Measurements from ENCODE around the gene PPIF. TPM values are rescaled to one million over a fixed set of nuclear protein-coding genes. Genes with fewer than 3 reads are reported as not detected.
"Not testable (repeated sequence)": the region's sequence is repeated elsewhere in the genome, so short reads cannot be mapped to it uniquely, and the experiment has no call there.

PPIF gene
- total RNA-seq, 1 donor from 2014 or later: 16.2 TPM

DNA sequence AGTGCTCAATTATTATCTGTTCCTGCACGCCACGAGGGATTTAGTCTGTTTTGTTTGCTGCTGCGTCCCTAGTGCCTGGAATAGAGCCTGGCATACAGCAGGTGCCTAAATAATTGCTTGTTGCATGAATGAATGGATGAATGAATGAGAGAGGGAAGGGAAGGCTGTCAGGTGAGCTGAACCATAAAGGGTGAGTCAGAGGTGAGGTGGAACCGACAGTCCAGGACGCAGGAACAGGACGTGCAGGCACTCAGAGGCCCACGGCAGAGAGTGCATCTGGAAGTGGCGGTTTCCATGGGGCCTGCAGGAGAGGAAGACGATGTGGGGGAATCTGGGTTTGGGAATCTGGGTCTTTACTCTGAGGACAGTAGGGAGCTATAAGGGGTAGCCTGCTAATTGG lies 17.7 kb upstream of the PPIF start:
- Mint-ChIP-seq H3K27ac (ENCODE audit: unreplicated experiment) (no peak overlapping the region), H3K4me1 (ENCODE audit: low read depth) (peaks cover 14% of the 10 kb centered on the region), H3K4me3 (ENCODE audit: unreplicated experiment) (no peak overlapping the region), H3K36me3 (ENCODE audit: low read depth) (peaks cover 2% of the 10 kb centered on the region), H3K27me3 (ENCODE audit: low read depth) (no peaks in the 10 kb centered on the region), H3K9me3 (ENCODE audit: low read depth) (peaks cover 5% of the 10 kb centered on the region)
- DNase-seq (ENCODE audit: low spot score): no peak
- TF ChIP-seq CTCF (IDR thresholded peaks at IDR 0.05): no peak

DNA sequence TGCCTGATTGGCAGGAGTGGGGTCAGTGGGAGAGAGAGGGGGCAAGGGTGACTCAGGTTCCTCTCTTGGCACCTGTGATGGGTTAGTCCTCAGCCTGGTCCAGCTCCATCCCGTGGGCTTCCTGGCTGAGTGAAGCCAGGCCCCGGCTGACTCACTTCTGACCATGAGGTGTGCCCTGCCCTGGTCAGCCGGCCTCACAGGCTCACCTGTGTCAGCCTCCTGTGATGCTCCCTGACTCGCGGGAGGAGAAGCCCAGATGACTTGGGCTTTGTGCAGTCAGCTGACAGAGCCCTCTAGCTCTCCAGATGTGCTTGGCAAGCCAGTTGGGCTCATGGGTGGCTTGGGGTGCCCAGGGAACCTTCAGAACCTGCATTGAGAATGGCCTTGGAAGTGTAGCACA lies 16.0 kb upstream of the PPIF start:
- no peak for TF ChIP-seq CTCF (IDR thresholded peaks at IDR 0.05)
- DNase-seq (ENCODE audit: low spot score): no peak
- Mint-ChIP-seq H3K36me3 (ENCODE audit: low read depth) (peaks cover 2% of the 10 kb centered on the region), H3K27me3 (ENCODE audit: low read depth) (no peaks in the 10 kb centered on the region), H3K9me3 (ENCODE audit: low read depth) (peaks cover 5% of the 10 kb centered on the region), H3K27ac (ENCODE audit: unreplicated experiment) (no peak overlapping the region), H3K4me1 (ENCODE audit: low read depth) (peaks cover 30% of the 10 kb centered on the region), H3K4me3 (ENCODE audit: unreplicated experiment) (no peak overlapping the region)

DNA sequence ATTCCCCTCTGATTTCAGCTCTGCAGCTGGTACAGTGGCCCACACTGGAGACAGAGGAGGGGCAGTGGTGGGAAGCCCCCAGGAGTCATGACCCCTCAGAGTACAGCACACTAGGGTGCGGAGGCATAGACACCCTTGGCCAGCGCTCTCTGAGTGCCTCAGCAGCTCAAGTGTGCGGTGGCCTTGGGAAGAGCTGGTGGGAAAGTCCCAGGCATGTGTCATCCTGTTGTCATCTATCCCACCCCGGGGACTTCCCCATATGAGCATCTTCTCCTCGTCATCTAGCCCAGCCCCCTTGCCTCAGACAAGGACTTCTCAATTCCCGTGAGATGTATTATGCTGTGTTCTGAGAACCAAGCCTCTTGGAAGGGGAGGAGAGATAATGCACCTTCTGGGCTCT lies 15.6 kb upstream of the PPIF start:
- no peak for TF ChIP-seq CTCF (IDR thresholded peaks at IDR 0.05)
- Mint-ChIP-seq H3K36me3 (ENCODE audit: low read depth) (peaks cover 2% of the 10 kb centered on the region), H3K9me3 (ENCODE audit: low read depth) (peaks cover 5% of the 10 kb centered on the region), H3K4me1 (ENCODE audit: low read depth) (peaks cover 34% of the 10 kb centered on the region), H3K27me3 (ENCODE audit: low read depth) (no peaks in the 10 kb centered on the region), H3K4me3 (ENCODE audit: unreplicated experiment) (no peak overlapping the region), H3K27ac (ENCODE audit: unreplicated experiment) (no peak overlapping the region)
- no peak for DNase-seq (ENCODE audit: low spot score)

DNA sequence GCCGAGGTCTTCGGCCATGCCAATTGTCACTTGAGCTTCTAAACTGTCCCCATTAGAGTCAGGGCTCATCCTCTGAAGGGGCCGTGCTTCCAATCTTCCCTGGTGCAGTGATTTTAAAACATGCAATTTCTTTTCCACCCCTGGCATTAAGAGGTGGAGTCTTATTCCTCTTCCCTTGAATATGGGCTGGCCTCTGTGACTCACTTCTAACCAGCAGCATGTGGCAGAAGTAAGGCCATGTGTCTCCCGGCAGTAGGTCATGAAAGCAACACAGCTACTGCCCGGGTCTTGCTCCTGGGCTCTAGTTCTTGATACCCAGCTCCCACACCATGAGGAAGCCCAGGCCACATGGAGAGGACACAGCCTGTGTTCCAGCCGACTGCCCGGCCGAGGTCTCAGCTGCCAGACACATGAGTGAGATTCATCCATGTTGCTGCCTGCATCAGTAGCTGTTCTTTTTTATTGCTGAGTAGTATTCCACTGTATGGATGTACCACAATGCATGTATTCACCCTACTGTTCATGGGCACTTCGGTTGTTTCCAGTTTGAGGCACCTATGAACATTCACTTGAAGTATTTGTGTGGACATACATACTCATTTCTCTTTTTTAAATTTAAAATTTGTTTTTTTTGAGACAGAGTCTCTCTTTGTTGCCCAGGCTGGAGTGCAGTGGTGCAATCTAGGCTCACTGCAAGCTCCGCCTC lies 14.5 kb upstream of the PPIF start:
- H3K27ac Mint-ChIP-seq (ENCODE audit: unreplicated experiment); DNase-seq (ENCODE audit: low spot score); H3K9me3 Mint-ChIP-seq (ENCODE audit: low read depth); H3K27me3 Mint-ChIP-seq (ENCODE audit: low read depth); H3K4me3 Mint-ChIP-seq (ENCODE audit: unreplicated experiment); H3K36me3 Mint-ChIP-seq (ENCODE audit: low read depth): not testable (repeated sequence)
- H3K4me1 Mint-ChIP-seq (ENCODE audit: low read depth): peaks cover 40% of the 10 kb centered on the region

- Mint-ChIP-seq H3K4me3 (ENCODE audit: unreplicated experiment) (no peak overlapping the region), H3K27me3 (ENCODE audit: low read depth) (no peaks in the 10 kb centered on the region), H3K27ac (ENCODE audit: unreplicated experiment) (peak overlapping the region; percentile 32), H3K9me3 (ENCODE audit: low read depth) (peaks cover 5% of the 10 kb centered on the region), H3K36me3 (ENCODE audit: low read depth) (peaks cover 2% of the 10 kb centered on the region), H3K4me1 (ENCODE audit: low read depth) (peaks cover 40% of the 10 kb centered on the region)
- DNase-seq (ENCODE audit: low spot score): no peak
- no peak for TF ChIP-seq CTCF (IDR thresholded peaks at IDR 0.05)
Measured at GRCh38 chr10:79333513-79333912, 13.8 kb upstream of the PPIF start.

- Mint-ChIP-seq H3K9me3 (ENCODE audit: low read depth) (peaks cover 5% of the 10 kb centered on the region), H3K4me3 (ENCODE audit: unreplicated experiment) (no peak overlapping the region), H3K27ac (ENCODE audit: unreplicated experiment) (no peak overlapping the region), H3K4me1 (ENCODE audit: low read depth) (peaks cover 40% of the 10 kb centered on the region), H3K36me3 (ENCODE audit: low read depth) (peaks cover 2% of the 10 kb centered on the region), H3K27me3 (ENCODE audit: low read depth) (no peaks in the 10 kb centered on the region)
- TF ChIP-seq CTCF (IDR thresholded peaks at IDR 0.05): no peak
- DNase-seq (ENCODE audit: low spot score): no peak
Measured at GRCh38 chr10:79334573-79334972, 12.7 kb upstream of the PPIF start.
